Aorta (tissue), 5 donors: ENCODE measurements around the gene MEF2B. TPM values are rescaled to one million over a fixed set of nuclear protein-coding genes. Genes with fewer than 3 reads are reported as not detected.
A peak's percentile ranks its signal among the peaks of the same experiment; 100 is the strongest.

Experiments
- ATAC-seq: fragments of 200-7000 bp; cut with Tn5 transposase; one replicate; pipeline ENCODE4 v1.9.1; 2022; ENCODE audit warnings: moderate library complexity; ENCODE audit not compliant: low FRiP score
- DNase-seq, 2 donors: peaks; one replicate each; pipeline ENCODE4 v3.0.0-alpha.2; 2020
- H3K27ac ChIP-seq, 2 donors: one replicate each; pipeline ENCODE4 v1.5.1; 2013; ENCODE audit warnings: low read length in 2 of 2, mild to moderate bottlenecking in 2 of 2, moderate library complexity in 2 of 2, control low read depth in 1 of 2, inconsistent platforms in 1 of 2, low read depth in 1 of 2
- H3K27me3 ChIP-seq, 2 donors: one replicate each; pipeline ENCODE4 v1.6.1; 2013; ENCODE audit warnings: control low read depth in 1 of 2, low read length in 1 of 2, mild to moderate bottlenecking in 1 of 2, moderate library complexity in 1 of 2; ENCODE audit not compliant: insufficient read depth in 2 of 2, control insufficient read depth in 1 of 2
- H3K36me3 ChIP-seq, 2 donors: one replicate each; pipeline ENCODE4 v1.6.1; 2013; ENCODE audit warnings: control low read depth in 1 of 2, low read length in 1 of 2, mild to moderate bottlenecking in 1 of 2; ENCODE audit not compliant: insufficient read depth in 2 of 2, control insufficient read depth in 1 of 2
- H3K4me1 ChIP-seq, 2 donors: one replicate each; pipeline ENCODE4 v1.6.1; 2013; ENCODE audit warnings: low read length in 2 of 2, control low read depth in 1 of 2, mild to moderate bottlenecking in 1 of 2, moderate library complexity in 1 of 2; ENCODE audit not compliant: insufficient read depth in 2 of 2, control insufficient read depth in 1 of 2
- H3K4me3 ChIP-seq, 2 donors: one replicate each; pipeline ENCODE4 v1.5.1; 2013; ENCODE audit warnings: low read length in 2 of 2, control low read depth in 1 of 2, mild to moderate bottlenecking in 1 of 2
- H3K9me3 ChIP-seq: one replicate; pipeline ENCODE4 v1.6.1; 2013; ENCODE audit warnings: mild to moderate bottlenecking, low read length; ENCODE audit not compliant: control insufficient read depth
- WGBS, 2 donors: extraction: QIAGEN DNeasy Blood & Tissue Kit; methylation state at CpG; one replicate each; pipeline ENCODE4 v1.1.7; 2013; 5-methylcytosine and 5-hydroxymethylcytosine counted together
- intact Hi-C, 2 donors: fragments of 100-400 bp; cut with DNase I; formaldehyde crosslinking; loops; one replicate each; pipeline versions ENCODE4 v1.14.2 to v1.15.0; 2022
- long read RNA-seq, 2 donors: library from polyadenylated mRNA; unstranded; transcript quantifications; one replicate each; pipeline ENCODE4 v2.0.0, GENCODE V29; 2020 to 2021
- polyA plus RNA-seq, 2 donors: library from polyadenylated mRNA; stranded (reverse); fragments of 200-250 nt; gene quantifications; one replicate each; pipeline ENCODE4 v1.2.3, GENCODE V29; 2013
- total RNA-seq, 2 donors: library from RNA; stranded (reverse); fragmentation: NEBNext Ultra II Directional; extraction: Animal tissue kit (Norgen Biotek cat#: 25700); gene quantifications; one replicate each; pipeline ENCODE4 v1.2.1, GENCODE V29; 2021
- donor health status: healthy with polysubstance abuse.
- donor health status: Bipolar disorder and iron deficiency.
- donor health status: DM: no; HTN: no; CAD: no.
- donor health status: DM: no; HTN: no; CAD: no.
- donor health status: DM: yes; HTN: yes; CAD: no.

The MEF2B gene
- total RNA-seq (1 to 10 TPM; 1.6 to 2.4 TPM), polyA plus RNA-seq (1 to 10 TPM in 1 of 2 donors, not detected in 1; 1.8 TPM)
- long read RNA-seq, donor 1, partial matches to known transcripts = 0 of 3 reads
- long read RNA-seq, donor 1, other reads (novel, unspliced or antisense) = 3 of 3 reads
- long read RNA-seq, donor 2, partial matches to known transcripts = 0 of 4 reads
- long read RNA-seq, donor 2, other reads (novel, unspliced or antisense) = 4 of 4 reads

GRCh38 chr19:19170053-19170872 lies at the start of gene MEF2B:
Gene MEF2B, minus strand, starts transcription at chr19:19170263. Its CDS starts 19,528 bp downstream, at chr19:19150735.
- intact Hi-C loops = no loop called here
- H3K4me1 ChIP-seq = no peaks in the 10 kb centered on the region
- ATAC-seq (peak; percentile 84), DNase-seq (peak; percentile 77 to 90)
- no peaks in the 10 kb centered on the region for H3K9me3 ChIP-seq
- H3K36me3 ChIP-seq = no peaks in the 10 kb centered on the region
- 11 to 12% methylated on average over 56 of the region's 56 CpGs for WGBS, 2 donors
- no peak within 1 kb of the TSS for H3K4me3 ChIP-seq
- no peak within 1 kb of the TSS for H3K27ac ChIP-seq
- no peaks in the 10 kb centered on the region for H3K27me3 ChIP-seq

GRCh38 chr19:19218911-19219310 lies 48.8 kb upstream of the MEF2B start:
- Histone ChIP-seq H3K9me3 (no peaks in the 10 kb centered on the region), H3K4me3 (no peak overlapping the region), H3K27ac (no peak overlapping the region), H3K36me3 (no peaks in the 10 kb centered on the region), H3K4me1 (no peaks in the 10 kb centered on the region), H3K27me3 (no peaks in the 10 kb centered on the region)
- ATAC-seq = no peak
- intact Hi-C loops = no loop called here
- DNase-seq = no peak
- WGBS, 2 donors = 87% methylated on average over 21 of the region's 21 CpGs

GRCh38 chr19:19217099-19217498 lies 47.0 kb upstream of the MEF2B start:
- DNase-seq = no peak
- Histone ChIP-seq H3K4me3 (no peak overlapping the region), H3K27ac (no peak overlapping the region), H3K36me3 (no peaks in the 10 kb centered on the region), H3K4me1 (no peaks in the 10 kb centered on the region), H3K9me3 (no peaks in the 10 kb centered on the region), H3K27me3 (no peaks in the 10 kb centered on the region)
- ATAC-seq = no peak
- WGBS, 2 donors = 66 to 67% methylated on average over 4 of the region's 4 CpGs
- intact Hi-C loops = no loop called here

GRCh38 chr19:19215792-19216191 lies 45.7 kb upstream of the MEF2B start:
- WGBS, 2 donors = 71 to 74% methylated on average over 4 of the region's 4 CpGs
- Histone ChIP-seq H3K36me3 (no peaks in the 10 kb centered on the region), H3K27me3 (no peaks in the 10 kb centered on the region), H3K4me1 (no peaks in the 10 kb centered on the region), H3K27ac (no peak overlapping the region), H3K9me3 (no peaks in the 10 kb centered on the region), H3K4me3 (no peak overlapping the region)
- intact Hi-C loops = no loop called here
- ATAC-seq (no peak), DNase-seq (no peak)

GRCh38 chr19:19214892-19215291 lies 44.8 kb upstream of the MEF2B start:
- Histone ChIP-seq H3K36me3 (no peaks in the 10 kb centered on the region), H3K27ac (no peak overlapping the region), H3K27me3 (no peaks in the 10 kb centered on the region), H3K4me3 (no peak overlapping the region), H3K4me1 (no peaks in the 10 kb centered on the region), H3K9me3 (no peaks in the 10 kb centered on the region)
- intact Hi-C loops = no loop called here
- DNase-seq (peak in 1 of 2 donors; percentile 81), ATAC-seq (peak; percentile 69)
- WGBS, 2 donors = 1% methylated on average over 8 of the region's 8 CpGs

- 4 to 8% methylated on average over 5 of the region's 5 CpGs for WGBS, 2 donors
- Histone ChIP-seq H3K9me3 (no peaks in the 10 kb centered on the region), H3K27ac (no peak overlapping the region), H3K4me3 (no peak overlapping the region), H3K4me1 (no peaks in the 10 kb centered on the region), H3K36me3 (no peaks in the 10 kb centered on the region), H3K27me3 (no peaks in the 10 kb centered on the region)
- ATAC-seq = no peak
- no peak for DNase-seq
- intact Hi-C loops = no loop called here
Observed at GRCh38 chr19:19214159-19214490, 44.1 kb upstream of the MEF2B start.

- WGBS, 2 donors = 39 to 43% methylated on average over 21 of the region's 21 CpGs
- no peaks in the 10 kb centered on the region for H3K36me3 ChIP-seq
- no peaks in the 10 kb centered on the region for H3K27me3 ChIP-seq
- intact Hi-C loops = no loop called here
- no peak for ATAC-seq
- H3K4me3 ChIP-seq = no peak overlapping the region
- H3K4me1 ChIP-seq = no peaks in the 10 kb centered on the region
- no peak overlapping the region for H3K27ac ChIP-seq
- no peak for DNase-seq
- H3K9me3 ChIP-seq = no peaks in the 10 kb centered on the region
Observed at GRCh38 chr19:19213426-19214158, 43.5 kb upstream of the MEF2B start.

- DNase-seq = no peak
- 7 to 9% methylated on average over 7 of the region's 7 CpGs for WGBS, 2 donors
- intact Hi-C loops = no loop called here
Observed at GRCh38 chr19:19212916-19213315, 42.9 kb upstream of the MEF2B start.

More at GRCh38 chr19:19212916-19213315, 42.9 kb upstream of the MEF2B start:
- H3K4me1 ChIP-seq = no peaks in the 10 kb centered on the region
- no peak overlapping the region for H3K27ac ChIP-seq
- no peaks in the 10 kb centered on the region for H3K9me3 ChIP-seq
- no peak overlapping the region for H3K4me3 ChIP-seq
- no peaks in the 10 kb centered on the region for H3K27me3 ChIP-seq
- no peaks in the 10 kb centered on the region for H3K36me3 ChIP-seq
- ATAC-seq = no peak
